Activated CD4-positive, alpha-beta T cell treated with anti-CD3 and anti-CD28 coated beads, Interleukin-2, amount 50 U/mL, for 48 hours (primary cell): ENCODE results near the gene MAP3K12.
A peak's percentile ranks its signal among the peaks of the same experiment; 100 is the strongest.
"Not testable (repeated sequence)": the region's sequence is repeated elsewhere in the genome, so short reads cannot be mapped to it uniquely, and the experiment has no call there.

Source experiments
- DNase-seq, 2 experiments: peaks; one replicate each; pipeline ENCODE4 v3.0.0-alpha.2; 2020

The MAP3K12 gene, protein sequence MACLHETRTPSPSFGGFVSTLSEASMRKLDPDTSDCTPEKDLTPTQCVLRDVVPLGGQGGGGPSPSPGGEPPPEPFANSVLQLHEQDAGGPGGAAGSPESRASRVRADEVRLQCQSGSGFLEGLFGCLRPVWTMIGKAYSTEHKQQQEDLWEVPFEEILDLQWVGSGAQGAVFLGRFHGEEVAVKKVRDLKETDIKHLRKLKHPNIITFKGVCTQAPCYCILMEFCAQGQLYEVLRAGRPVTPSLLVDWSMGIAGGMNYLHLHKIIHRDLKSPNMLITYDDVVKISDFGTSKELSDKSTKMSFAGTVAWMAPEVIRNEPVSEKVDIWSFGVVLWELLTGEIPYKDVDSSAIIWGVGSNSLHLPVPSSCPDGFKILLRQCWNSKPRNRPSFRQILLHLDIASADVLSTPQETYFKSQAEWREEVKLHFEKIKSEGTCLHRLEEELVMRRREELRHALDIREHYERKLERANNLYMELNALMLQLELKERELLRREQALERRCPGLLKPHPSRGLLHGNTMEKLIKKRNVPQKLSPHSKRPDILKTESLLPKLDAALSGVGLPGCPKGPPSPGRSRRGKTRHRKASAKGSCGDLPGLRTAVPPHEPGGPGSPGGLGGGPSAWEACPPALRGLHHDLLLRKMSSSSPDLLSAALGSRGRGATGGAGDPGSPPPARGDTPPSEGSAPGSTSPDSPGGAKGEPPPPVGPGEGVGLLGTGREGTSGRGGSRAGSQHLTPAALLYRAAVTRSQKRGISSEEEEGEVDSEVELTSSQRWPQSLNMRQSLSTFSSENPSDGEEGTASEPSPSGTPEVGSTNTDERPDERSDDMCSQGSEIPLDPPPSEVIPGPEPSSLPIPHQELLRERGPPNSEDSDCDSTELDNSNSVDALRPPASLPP

DNA sequence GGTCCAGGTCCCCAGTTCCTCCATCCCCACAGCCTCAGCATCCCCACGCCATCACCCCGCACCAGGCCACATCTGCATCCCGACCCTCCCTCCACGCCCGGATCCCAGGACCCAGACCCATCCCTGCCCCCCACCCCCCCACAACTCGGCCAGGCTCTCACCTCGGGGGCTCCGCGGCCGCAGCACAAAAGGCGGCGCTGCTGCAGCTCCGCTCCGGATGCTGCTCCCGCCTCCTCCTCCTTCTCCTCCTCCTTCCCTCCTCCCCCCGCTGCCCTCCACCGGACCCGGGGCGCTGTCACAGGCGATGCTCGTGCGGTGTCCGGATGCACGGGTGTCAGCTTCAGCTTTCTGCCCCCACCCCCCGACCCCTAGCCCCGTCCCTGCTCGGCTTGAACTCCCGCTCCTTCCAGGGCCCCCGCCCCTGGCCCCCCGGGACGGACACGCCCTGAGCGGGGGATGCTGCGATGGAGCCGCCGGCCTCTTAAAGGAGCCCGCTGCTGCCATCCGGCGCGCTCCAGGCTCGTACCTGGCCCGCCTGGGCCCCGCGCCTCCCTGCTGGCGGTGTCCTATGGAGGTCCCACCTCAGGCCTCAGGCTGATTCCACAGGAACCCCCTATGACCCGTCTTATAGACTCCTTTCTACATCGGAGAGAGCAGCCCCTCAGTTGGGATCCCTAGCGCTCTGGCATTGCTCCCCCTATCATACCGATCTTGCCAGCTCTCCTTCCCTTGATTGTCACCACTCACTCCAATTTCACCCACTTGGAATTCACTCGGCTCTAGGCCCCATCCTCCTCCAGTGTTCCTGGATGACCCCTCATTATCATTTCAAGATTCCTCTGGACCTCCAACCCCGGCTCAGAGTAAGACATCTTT is at the start of gene MAP3K12:
MAP3K12 (minus strand) TSS at position 193 of the 876 bp plus-strand sequence. CDS start 12,067 bp downstream, outside the sequence.
- peak; percentile 68 to 77 for DNase-seq

DNA sequence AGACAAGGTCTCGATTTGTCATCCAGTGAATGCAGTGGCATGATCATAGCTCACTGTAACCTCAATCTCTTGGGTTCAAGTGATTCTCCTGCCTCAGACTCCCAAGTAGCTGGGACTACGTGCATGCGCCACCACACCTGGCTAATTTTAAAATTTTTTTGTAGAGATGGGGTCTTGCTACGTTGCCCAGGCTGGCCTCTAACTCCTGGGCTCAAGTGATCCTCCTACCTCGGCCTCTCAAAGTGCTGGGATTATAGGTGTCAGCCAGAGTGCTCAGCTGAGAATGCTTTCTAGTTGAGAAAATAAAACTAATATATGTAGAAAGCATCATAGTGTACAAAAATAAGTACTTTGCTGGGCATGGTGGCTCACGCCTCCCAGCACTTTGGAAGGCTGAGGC is 49.1 kb upstream of the MAP3K12 start:
- not testable (repeated sequence) for DNase-seq

DNA sequence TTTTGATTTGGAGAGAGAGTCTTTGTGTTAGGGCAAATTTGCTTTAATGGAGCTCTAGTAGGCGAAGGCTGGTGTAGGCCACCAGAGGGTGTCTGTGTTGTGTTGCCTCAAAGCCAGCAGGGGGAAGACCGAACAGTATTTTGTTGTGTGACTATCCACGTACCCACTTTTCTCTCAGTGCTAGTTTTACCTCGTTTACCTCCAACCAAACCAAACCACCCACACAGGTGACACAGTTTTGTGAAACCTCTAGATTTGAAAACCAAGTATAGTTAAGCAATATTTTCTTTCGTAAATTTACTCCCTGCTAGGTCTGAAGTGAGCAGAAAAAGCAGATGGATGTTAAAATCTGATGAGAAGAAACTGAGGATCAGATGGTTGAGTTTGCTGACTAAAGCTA is 44.3 kb upstream of the MAP3K12 start:
- DNase-seq = peak; percentile 50 to 61

DNA sequence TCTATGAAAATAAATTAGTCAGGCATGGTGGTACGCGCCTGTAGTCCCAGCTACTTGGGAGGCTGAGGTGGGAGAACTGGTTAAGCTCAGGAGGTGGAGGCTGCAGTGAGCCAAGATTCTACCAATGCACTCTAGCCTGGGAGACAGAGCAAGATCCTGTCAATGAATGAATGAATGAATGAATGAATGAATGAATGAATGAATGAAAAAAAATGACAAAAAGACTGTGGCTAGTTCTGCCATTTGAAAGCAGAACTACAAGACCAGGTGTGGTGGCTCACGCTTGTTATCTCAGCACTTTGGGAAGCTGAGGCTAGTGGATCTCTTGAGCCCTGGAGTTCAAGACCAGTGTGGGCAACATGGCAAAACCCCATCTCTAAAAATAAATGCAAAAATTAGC is 40.3 kb upstream of the MAP3K12 start:
- no peak for DNase-seq

DNA sequence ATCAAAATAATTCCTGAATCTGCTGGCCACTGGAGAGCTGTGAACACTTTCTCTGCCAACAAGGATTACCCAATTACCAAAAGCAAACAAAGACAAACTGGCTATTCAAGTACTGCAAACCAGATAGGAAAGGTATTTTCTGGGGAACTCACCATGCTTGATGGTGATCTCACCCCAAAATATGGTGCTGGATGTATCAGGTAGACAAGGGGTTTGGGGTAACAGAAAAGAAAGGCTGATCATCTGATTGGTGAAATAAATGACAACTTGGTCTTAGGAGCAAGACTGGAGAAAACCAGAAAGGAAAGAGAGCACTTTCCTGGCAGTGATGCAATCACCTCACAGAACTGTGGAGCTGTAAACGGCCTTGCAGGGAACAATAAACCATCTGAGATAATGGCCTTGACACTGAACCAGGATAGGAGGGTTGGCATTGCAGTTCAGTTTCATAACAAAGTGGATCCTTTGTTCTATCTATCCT is 39.0 kb upstream of the MAP3K12 start:
- DNase-seq = no peak

DNA sequence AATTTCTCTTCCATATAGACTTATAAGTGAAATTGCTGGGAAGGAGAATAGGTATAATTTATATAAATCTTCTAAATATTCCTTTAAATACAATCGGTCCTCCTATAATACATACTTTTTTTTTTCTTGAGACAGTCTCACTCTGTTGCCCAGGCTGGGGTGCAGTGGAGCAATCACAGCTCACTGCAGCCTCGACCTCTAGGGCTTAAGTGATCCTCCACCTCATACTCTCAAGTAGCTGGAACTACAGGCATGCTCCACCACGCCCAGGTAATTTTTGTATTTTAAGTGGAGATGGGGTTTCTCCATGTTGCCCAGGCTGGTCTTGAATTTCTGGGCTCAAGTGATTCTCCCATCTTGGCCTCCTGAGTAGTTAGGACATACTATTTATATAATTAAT is 37.7 kb upstream of the MAP3K12 start:
- DNase-seq = no peak

DNA sequence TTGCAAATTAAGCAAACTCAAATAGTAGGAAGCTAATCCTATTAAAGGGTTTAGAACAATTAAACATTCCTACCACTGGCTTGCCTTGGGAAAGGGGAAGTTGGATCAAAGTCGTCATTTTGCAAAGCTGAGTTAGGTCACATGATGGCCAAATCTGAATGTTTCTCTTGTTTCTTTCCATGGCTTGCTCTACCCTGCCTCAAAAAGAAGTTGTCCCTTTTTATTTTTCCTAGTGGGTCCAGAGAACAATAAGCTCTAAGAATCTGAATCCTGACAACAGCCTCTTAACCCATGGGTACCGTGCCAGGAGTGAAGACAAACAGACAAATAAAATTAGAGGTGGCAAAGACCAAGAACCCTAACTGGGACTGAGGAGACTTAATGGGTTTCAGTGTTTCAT is 34.2 kb upstream of the MAP3K12 start:
- DNase-seq = no peak

DNA sequence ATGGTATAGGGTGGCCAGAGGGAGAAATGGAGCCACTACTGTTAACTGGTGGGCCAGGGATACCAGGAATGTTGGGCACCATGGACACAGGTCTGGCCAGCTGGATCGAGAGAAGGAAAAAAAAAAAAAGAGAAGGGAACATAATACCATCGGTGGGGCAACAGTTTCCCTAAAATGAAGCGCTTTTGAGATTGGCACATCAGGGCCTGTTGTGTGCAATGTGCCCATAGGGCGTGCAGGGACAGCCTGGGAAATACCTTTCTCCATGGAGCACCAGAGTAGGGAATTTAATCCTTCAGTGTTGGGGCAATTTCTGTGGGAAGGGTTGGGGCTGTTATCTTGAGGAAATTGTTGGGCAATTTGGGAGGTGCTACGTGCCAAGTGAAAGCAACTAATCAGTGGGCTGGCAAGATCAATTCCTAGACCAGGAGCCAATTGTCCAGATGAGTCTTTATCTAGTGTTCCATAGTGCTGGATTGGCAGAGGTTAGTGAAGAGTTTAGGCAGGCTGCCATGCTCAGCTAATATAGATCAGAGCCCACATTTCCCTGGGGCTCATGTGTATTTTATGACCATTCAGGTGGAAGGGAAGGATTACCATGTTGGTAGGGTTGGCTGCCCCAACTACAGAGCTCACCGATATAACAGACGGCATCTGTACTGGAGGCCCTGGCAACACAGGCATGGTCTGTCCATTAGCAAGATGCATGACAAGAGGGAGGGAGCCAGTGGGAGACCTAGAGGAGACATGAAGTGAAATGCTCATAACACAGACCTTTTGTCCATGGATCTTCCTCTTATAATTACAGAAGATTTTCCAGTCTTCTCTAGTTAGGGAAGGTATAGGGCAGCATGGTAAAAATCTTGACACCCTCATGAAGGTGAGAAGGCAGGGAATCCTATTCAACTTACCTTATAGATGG is 33.5 kb upstream of the MAP3K12 start:
- DNase-seq = no peak

DNA sequence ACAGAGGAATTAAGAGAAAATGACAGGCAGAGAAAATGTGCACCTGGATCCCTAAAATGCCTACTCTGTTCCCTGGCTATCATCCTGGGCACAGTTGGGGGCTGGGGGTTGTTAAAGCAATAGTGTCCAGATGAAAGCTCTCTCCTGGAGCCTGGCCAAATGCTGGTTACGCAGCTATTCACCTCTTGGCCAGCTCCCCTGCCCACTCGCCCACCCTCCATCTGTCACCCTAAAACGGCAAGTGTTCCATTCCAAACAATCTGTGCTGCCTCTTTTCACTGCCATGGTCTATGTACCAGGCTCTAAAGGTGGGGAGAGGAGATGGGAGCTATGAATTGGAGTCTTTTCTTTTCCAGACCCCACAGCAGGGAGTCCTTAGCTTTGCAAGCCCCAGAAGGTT is 32.8 kb upstream of the MAP3K12 start:
- DNase-seq = no peak

DNA sequence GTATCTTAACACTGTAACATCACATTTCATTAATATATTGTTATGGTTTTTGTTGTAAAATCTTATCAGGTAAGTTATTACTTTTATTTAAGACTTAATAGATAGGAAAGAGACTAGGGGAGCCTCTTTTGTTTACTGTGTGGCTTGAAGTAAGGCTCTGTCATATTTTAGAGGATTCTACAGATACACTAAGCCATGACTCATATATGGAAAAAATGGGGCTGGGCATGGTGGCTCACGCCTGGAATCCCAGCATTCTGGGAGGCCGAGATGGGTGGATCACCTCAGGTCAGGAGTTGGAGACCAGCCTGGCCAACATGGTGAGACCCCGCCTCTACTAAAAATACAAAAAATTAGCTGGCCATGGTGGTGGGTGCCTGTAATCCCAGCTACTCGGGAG is 31.7 kb upstream of the MAP3K12 start:
- DNase-seq = no peak

DNA sequence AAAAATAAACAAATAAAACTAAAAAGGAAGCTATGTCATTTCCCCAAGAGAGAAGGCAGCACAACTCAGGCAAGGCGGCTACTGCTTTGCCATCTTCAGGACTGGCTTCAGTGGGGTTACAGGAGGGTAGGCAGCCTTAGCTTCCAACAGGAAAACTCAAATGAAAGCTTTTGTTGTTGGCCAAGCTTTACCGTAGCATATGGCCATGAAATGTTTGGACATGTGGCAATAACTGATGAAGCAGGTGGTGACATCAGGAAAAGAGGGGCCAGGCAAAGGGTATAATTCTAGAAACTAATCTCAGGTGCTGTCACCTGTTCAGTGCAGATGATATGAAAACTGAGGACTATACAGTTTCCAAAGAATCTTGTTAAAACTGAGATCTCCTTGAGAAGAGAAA is 30.8 kb upstream of the MAP3K12 start:
- no peak for DNase-seq

DNA sequence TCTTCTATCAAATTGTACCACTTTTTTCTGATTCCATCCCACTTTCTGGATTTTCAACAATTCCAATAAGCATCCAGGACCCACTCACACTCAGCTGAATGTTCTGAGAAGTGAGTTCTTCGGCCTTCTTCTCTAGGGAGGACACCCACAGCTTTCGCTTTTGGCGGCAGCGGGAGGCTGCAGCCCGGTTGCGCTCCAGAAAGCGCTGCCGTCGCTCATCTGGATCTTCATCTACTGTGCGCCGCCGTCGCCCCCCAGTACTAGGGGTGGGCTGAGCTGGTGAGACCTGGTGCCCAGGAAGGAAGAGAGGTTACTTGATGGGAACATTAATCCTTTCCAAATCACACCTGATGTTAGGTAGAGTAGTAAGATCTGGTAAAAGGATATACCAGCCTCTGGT is 25.2 kb upstream of the MAP3K12 start:
- no peak for DNase-seq

DNA sequence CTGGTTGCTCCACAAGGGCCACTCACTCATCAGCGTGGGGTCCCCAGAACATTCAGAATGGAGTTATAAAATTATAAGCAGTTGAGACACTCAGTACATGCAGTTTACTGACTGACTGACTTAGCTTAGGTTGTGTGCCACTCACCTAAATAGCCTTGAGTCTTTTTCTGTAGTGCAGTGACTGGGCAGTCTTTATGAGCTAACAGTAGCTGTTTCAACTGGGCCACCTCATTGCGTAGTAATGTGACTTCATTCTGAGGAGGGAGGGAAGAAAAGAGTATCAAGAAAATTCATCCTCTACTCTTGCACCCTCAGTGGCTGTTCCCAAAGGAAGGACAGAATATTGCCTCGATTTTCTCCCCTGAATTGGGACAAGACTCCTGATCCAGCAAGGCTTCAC is 23.9 kb upstream of the MAP3K12 start:
- no peak for DNase-seq

DNA sequence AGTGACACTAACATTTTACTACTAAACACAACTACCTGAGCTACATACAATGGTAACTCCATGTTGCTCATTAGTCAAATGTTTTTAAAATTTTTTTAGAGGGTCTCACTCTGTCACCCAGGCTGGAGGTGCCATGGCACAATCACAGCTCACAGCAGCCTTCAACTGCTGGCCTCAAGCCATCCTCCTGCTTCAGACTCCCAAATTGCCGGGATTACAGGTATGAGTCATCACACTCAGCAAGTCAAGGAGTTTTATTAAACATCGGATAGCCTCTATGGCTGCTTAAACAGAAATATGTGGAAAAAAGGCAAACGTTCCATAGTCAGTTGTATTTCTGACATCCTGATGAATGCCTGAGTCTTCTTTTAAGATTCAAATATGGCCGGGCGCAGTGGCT is 19.1 kb upstream of the MAP3K12 start:
- DNase-seq = no peak

DNA sequence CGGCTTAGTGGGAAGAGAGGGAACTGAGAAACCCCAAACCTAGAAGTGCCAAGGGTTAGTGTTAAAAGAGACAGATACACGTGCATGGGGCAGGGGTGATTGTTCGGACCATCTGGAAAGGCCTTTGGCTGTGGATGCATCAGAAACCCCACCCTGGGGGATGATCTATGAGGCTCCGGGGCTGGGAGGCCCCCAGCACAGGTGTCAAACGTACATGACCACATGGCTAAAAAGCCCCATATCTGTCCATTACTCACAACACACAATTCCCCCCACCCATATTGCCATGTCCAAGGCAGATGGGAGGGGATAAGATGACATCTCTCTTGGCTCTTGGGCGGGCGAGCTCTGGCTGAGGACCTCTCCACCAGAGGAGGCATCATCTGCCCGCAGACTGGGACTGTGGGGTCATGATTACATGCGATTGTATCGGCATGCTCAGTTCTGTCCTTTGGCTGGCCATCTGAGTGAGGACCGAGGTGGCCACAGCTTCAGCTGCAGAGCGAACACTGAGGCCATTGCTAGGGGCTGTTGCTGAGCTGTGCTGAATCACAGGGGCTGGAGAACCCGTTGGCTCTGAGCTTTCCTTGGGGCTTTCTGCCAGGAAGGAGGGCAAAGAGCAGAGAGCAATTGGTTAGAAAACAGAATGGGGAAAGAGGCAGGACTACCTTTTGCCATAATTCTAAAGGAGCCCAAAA is 17.6 kb upstream of the MAP3K12 start:
- DNase-seq = no peak

DNA sequence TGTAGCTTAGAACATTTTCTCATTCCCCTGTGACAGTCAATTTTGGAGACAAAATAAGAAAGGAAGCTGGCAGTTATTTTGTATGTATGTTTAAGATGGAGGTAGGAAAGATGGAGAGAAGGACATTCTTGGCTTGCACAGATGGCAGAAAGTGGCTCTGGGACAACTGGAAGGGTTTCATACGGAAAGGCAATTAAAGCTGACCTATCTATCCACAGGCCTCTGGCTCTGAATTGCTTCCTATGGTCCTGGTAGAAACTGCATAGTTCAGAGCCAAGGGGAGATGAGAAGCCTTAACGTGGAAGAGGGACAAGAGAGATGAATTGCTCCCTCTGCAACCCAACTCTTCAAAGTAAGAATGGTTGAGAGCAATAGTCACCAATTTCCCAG is 16.0 kb upstream of the MAP3K12 start:
- no peak for DNase-seq

DNA sequence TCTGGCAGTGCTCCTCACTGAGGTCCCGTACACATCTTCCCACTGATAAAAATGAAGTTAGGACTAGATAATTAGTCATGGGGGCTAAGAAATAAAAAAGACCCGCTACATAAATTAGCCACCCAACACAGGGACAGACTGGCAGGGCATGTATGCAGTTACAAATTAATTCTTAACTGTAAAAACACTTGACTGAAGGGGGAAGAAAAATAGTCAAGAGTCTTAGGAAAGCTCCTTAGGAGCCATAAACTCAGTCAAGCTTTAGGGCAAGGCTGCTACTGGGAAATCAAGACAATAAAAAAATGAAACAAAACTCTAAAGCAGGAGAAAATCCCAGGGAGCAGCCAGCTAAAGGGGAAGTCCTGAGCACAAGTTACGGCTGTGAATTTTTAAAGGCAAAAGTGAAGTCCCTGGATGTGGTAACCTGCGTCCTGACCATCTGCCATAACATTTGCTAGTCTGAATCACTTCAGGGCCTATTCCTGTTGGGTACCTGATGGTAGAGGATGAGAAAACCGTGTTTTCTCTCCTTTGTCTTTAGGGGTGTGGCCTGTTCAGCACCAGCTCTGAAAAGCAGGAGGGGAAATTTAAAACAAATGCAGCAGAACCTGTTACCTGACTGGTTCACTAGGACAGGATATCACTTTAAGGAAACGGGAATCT is 15.5 kb upstream of the MAP3K12 start:
- no peak for DNase-seq

DNA sequence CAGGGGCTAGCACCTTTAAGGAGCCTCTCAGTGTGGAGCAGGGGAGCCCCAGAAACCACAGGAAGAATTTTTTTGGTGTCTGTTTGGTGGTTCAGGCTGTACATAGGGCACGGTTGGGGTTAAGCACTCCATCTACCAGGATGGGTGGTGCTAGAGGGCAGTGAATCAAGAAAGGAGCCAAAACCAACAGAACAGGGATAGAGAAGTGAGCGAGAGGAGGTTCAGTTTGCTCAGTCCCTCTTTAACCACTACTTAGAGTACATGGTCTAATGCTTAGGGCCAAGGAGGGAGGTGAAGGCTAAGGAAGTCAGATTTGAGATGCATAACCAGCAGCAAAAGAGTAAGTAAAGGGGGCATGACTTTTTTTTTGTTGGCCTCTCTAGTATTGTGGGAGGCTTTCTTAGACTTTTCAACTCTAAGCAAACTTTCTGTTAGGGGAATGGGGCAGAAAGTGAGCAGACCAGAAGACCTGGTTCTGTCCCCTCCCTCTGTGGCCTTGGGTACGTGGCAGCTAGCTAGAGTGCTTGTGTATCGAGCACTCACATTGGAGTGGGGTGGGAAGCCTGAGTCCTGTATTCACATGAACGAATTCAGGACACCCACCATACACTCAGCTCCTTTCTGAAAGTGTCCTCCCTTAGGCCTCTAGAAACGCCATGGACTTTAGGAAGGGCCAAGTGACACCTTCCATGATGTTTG is 14.6 kb upstream of the MAP3K12 start:
- DNase-seq = no peak

DNA sequence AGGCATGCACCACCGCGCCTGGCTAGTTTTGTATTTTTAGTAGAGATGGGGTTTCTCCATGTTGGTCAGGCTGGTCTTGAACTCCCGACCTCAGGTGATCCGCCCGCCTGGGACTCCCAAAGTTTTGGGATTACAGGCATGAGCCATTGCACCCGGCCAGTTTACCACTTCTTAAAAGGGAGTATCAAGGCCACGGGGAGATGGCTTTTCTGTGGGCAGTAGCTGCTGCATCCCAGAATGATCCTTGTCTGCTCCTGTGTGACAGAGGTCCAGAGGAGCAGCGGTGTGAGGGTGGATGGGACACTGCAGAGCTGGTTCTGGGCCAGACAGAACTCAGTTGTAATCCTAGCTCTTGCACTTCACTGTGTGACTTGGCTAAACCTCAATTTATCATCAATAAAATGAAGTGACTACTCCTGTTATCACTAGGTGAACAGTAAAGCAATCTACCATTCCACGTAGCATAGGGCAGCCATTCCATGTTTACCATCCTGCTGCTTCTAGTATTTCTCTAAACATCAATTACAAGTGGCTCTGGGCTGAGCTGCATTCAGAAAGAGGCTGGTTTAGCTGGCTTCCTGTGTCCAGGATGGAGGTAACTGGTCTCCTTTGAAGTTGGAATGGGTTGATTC is 11.0 kb upstream of the MAP3K12 start:
- DNase-seq = no peak
